ENCODE data around the gene THEM4.
A peak's percentile ranks its signal among the peaks of the same experiment; 100 is the strongest.
"Not testable (repeated sequence)": the region's sequence is repeated elsewhere in the genome, so short reads cannot be mapped to it uniquely, and the experiment has no call there.

THEM4 gene

DNA sequence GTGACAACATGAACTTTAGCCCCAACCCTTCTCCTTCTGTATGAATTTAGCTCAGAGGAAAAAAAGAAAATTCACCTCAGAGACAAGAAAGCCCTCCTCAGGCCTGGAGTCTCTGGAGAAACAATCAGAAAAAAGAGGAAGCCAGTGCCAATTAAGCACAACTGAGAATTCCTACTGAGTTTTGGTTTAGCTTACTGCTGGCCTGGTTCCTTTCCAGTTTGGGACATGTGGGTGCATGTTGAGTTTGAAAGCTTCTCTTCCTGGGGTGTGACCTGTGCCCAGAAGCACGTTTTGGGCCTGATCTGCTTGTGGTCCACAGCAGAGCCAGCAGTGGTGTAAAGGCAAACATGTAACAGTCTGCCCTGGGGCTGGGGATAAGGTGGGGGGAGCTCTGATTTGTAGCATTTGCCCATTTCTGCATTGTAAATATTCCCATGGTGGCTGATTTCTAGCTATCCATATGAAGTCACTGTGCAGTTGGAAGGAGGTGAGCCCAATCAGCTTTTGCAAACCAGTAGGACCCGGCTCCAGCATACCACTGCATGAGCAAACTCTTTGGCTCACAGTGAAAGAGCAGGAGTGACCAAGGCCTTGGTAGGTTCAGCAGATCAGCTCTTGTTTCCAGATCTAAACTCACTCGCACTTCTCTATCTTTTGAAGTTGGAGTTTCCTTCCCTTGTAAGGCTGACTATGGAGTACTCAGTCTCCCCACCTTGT is 51.1 kb downstream of the THEM4 start:
- no peak for DNase-seq

DNA sequence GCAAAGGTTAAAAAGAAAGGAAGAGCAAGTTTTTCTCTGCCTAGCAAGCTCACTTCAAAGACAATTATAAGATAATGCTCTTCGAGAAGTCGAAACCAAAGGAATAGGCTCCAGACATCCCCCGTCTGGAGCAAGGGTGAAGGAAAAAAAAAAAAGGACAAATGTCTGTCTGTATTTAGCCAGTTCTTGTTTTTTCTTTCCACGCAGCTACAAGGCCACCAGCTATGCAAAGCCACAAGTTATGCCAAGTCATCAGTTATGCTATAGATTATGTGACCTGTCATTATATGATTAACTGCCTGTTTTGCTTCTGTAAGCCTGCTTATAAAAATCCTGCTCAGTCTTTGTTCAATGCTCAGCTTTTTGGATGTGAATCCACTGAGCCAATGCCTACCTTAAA is 53.4 kb downstream of the THEM4 start:
- no peak for DNase-seq

DNA sequence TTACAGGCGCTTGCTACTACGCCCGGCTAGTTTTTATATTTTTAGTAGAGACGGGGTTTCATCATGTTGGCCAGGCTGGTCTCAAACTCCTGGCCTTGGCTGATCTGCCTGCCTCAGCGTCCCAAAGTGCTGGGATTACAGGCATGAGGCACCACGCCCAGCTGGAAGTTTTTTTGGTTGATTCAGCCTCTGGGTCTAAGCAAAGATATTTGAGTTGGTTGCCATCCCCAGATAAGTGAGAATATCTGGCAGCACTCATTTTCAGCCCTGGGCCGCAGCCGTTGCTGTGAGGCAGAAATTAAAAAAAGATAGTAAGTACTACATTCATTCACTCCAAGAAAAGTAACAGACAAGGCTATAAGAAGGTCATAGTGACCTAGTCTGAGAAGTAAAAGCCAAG is 53.8 kb downstream of the THEM4 start:
- not testable (repeated sequence) for DNase-seq

DNA sequence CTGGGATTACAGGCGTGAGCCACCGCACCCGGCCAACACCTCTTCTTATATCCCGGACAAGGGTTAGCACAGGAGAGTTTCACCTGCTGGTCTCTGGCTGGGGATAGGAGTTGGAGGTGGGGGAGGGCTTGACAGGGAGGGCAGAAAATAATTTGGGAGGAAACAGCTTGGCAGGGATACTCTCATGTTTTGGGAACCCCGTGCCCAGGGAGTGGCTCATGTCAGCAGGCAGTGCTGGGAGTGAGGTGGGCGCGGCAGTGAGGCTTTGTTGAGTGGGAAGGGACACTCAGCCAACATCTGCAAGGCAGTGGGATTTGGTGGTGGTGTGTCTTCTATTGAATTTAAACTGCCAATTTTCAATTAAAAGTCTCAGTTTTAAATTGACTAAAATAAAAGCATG is 54.7 kb downstream of the THEM4 start:
- no peak for DNase-seq

DNA sequence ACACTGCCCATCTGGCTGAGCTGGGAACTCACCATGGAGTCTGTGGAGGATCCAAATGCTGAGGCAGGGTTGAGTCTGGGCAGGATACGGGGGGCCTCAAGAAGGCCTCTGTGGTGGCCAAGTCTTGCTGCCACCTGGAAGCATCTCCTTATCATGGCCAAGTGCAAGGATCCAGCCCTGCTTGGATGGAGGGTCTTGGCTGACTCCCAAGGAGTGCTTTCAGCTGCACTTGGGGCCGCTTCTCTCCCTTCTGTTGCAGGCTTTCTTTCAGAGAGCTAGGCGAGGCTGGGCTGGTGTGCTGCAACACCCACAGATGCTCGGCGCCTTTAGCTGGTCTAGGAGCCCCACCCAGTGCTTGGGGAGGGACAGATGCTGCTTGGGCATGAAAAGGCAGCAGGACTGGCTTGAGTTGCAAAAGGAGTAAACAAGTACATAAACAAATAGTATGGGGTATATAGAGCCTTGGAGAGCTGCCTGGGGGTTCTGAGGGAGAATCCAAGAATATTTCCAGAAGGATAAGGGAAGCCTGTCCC is 55.8 kb downstream of the THEM4 start, which contains the start of gene THEM5:
Gene THEM5 (minus strand): TSS at position 302 of the 533 bp plus-strand sequence. CDS start 147 bp downstream, at position 155.
- no peak for DNase-seq

DNA sequence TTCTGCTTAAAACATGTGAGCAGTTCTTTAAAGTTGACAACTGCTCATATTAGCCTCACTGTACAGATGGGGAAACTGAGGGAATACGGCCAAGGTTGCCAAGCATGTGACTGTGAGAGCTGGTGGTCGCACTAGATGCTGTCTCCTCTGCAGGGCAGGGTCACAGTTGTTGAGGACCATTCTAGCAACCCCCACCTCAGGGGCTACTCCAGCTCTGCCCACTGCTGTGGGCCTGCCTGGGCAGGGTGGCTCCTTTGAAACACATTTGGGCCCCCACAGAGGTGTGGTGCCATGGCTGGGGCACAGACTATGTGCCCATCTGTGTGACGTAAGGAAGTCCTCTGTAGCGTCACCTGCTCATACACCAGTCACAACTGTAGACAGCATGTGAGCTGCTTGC is 56.6 kb downstream of the THEM4 start:
- DNase-seq, result no peak

DNA sequence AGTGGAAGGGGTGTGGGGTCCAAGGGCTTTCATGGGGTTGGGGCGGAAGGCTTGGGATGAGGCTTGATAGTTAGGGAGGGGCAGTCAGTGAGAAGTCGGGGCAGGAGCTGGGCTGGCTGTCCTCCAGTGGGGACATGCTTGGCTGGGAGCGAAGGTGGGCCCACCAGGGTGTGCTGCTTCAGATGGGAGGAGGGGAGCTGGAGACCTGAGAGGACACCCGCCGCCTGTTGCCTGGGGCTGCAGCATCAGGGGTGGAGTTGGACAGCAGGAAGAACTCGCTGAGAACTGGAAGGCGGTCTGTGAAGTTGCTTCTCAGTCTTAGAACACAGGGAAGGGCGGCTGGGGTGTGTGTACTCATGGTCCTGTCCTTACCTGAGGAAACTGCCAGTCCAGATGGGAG is 57.4 kb downstream of the THEM4 start:
- no peak for DNase-seq

DNA sequence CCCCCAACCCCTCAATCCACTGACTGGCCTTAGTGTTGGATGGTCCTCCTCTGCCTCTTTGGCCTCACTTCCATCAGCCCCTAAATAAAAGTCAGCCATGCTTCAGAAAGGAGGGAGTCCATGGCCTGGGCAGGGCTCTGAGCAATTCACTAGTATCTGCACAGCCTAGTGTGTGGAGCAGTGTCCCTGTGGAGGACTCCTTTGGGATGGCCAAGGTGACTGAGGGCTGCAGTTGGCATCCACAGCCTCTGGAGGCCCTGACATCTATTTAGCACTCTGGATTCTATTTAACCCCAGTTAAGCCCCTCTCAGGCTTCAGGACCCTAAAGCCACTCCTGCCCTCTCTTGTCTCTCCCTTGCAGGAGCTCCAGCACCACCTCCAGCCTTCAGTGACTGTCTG is 59.4 kb downstream of the THEM4 start:
- no peak for DNase-seq

DNA sequence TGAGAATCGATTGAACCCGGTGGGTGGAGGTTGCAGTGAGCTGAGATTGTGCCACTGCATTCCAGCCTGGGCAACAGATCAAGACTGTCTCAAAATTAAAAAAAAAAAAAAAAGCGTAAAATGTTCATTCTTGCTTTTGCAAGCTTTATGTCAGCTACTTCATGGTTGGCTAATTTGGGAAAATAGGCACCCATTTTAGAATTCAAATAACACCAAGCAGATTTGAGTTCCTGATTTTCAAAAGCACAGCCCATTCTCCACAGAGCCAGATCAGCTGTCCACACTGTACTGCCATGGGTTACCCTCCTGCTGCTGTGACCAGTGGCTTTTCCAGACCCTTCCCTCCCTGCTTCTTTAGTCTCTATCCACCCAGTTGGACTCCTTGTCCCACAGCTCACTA is 60.2 kb downstream of the THEM4 start:
- no peak for DNase-seq

DNA sequence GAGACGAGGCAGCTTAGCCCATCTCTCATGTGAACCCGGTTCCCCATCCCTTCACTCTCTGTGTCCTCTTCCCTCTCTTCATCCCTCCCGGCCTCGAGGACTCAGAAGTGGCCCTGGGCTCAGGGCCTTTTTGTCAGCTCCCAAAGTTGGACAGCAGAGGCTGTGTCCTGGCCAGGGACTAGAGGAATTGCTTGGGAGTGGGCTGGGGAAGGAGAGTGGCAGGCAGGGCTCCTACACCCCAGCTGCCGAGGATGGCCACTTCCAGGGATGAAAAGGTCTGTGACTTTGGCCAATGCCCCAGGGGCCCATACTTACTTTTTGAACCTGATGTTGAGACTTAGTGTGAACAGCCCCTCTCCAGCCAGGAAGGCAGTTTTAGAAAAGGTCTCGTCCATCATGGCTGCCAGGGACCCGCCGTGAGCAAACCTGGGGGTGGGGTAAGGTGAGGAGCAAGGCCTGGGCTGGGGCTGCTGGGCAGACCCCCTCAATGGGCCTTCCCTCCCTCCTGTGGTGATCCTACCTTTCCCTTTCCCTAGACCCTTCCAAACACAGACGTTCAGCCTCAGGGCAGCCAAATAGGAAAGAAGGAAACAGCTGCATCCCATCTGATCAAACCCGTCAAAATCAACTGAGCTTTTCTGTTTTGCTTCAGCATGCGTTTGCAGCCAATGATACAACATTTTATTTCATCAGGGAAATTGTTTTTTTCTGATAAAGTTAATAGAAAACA is 61.3 kb downstream of the THEM4 start:
- DNase-seq, result no peak

DNA sequence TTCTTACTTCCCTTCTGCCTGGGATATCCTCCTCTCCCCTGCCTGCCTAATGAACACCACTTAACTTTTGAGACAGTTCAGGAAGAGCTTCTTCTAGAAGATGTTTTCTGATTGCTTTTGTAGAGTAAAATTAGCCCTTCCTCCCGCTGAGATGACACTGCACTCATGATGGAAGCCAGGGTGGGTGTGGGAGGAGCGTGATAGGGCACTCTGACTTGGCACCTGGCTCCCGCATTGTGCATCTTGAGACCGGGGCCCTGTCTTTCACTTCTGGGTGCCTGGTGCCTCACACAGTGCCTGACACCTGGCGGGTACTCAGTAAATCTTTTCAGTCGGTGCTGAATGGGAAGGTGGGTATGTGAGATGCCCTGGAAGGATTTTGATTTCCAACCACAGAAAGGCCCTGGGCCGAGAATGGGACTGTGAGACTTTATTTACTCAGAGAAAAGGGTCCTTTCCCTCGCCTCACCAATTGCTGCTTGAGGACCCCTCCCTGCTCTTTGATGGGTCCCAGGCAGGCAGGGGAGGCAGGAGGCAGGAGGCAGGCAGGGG is 62.5 kb downstream of the THEM4 start:
- no peak for DNase-seq

DNA sequence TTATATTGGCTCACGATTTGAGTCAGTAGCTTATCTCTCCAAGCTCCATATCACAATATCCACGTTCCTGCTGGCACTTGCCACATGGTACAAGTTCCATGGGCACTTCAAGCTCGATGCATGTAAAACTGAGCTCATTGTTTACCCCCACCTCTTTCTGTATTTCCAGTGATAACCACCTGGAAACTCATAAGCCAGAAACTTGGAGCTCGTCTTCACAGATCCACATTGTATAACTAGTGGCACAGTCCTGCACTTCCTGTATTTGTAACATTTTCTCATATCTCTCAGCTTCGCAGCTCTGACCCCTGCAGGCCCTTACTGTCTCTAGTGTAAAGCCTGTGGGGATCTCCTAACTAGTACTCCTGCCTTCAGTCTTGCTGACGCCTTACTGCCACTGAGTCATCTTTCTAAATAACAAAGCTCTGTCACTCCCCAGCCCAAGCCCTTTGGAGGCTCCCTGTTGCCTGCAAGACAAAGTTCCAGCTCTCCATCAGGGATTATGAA is 63.2 kb downstream of the THEM4 start:
- no peak for DNase-seq

DNA sequence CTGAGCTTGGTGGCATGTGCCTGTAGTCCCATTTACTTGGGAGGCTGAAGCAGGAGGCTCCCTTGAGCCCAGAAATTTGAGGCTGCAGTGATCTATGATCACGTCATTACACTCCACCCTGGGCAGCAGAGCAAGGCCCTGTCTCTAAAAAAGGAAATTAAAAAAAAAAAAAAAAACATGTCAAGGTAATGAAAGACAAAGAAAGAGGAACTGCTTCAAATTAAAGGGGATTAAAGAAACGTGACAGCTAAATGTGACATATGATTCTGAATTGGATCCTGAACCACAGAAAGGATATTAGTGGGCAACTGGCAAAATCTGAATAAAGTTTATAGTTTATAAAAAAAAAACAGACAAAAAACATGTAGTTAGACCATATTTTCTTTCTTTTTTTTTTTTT is 65.9 kb downstream of the THEM4 start:
- DNase-seq, result no peak

DNA sequence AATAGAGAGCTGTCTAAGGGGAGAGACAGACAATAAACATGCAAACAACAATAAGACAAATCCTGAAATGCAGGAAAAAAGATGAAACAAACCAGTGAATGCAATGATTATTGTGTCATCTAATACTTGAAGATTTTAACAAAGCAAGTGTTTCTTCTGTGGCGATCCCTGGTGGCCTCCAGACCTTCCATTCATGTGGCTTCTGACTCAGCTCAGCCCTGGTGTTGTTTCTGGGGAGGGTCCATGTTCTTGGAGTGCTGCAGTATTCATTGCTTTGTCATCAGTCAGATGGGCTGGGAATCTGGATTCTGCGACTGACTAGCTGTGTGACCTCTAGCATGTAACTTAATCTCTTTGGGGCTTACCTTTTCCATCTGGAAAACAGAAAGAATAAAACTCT is 68.2 kb downstream of the THEM4 start:
- no peak for DNase-seq

DNA sequence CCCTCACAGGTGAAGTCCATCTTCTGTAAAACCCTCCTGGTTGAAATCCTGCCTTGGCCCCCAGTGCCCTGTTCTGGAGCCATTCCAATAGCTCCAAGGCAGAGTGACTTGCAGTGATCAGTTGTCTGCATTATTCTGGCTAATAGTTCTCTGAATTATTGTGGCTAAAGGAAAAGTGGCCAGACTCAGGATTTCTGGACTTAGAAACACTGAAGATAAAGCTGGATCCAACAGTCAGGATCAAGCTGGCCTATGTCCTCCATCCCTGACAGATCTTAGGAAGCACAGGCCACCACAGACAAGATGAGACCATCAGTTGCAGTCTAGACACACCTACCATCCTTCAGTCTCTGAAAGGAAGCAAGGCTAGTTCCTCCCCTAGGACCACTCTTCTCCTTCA is 68.9 kb downstream of the THEM4 start:
- no peak for DNase-seq

DNA sequence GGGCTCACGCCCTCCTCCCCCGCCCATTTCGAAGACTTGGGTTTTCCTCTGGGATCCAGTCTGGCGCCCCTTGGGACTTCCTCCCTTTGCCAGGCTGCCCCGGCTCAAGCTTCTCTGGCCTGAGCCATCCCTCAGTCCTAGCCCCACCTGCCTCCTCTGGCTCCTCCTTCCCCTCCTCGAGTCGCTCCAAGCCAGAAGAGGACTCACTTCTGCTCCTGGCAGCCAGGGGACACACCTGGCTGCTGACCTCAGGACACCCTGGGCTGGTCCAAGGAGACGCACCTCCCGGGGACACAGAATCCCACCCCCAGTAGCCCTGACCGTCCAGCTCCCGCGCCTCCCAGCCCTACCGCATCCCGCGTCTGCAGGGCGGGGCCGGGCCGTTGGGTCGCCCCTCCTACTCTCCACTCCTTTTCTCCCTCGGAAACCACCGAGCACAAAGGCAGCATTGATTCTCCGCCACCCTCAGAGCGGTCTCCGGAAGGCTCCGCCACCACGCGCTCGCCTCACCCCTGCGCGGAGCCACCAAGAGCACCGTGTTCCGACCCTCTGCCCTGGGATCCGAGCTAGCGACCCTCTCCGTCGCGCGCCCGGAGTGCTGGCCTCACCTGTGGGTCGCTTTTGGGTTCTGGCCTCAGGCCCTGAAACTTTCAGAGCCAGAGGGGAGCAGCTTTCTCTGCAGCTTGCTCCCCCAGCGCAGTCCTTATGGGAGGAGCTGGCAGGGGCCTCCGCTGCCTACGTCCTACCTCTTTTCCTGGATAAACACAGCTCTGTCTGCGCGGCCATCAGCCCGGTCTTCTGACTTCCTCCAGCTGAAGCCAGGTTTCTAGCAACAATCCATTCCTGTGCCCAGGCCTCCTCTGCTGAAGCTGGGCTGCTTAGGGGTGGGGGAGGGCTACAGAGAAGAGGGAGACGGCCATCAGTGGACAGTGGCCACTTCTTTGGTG is 69.6 kb downstream of the THEM4 start, which contains the start of gene C2CD4D:
Gene C2CD4D (minus strand): TSS at position 364 of the 947 bp plus-strand sequence. CDS start 831 bp downstream, outside the sequence.
- peak; percentile 37 for DNase-seq

DNA sequence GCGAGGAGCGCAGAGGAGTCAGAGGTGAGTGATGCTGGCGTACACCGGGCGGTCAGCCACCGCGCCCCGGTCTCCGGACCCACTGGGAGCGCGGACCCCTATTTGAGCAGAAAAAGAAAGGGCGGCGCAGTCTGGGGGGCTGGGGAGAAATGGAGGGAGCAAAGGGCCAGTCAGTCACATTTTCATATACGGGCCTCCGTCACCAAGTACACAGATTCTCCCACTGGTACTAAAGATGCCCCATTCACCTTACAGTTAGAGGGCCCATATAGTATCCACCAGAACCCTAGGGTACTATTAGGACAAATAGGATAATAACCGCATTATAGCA is 70.3 kb downstream of the THEM4 start:
- DNase-seq, result no peak

DNA sequence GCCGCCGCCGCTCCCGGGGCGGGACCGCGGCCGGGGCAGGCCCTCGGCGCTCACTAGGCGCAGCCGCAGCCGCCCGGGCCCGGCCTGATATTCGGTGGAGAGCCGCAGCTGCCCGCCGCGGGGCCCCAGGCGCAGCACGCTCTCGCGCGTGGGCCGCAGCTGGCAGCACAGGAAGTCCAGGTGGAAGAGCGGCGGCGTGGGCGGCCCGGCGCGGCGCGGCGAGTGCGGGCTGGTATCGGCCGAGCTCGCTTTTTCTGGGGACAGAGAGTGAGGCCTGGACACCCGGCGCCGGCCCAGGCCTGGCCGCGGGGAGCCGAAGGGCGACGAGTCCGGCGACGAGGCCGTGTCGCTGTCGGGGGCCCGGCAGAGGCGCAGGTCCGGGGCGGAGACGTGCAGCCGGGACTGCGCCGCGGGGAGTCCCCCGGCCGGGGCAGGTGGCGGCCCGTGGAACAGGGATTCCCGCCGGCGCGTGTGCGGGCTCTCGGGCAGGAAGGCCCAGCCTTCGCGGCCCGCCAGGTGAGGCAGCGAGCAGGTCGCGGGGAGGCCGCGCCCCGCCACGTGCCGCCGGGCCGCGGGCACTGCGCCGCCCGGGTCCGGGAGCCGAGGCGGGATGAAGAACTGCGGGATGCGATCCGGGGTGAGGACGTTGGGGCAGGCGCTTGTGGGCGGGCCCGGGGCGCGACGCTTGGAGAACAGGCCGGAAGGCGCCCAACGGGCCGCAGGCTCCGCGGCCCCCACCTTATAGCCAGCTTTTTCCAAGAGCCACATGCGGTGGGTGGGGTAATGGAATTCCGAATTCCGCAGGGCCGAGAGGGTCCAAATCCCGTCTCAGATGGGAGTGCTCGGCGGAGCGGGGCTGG is 70.9 kb downstream of the THEM4 start:
- no peak for DNase-seq

DNA sequence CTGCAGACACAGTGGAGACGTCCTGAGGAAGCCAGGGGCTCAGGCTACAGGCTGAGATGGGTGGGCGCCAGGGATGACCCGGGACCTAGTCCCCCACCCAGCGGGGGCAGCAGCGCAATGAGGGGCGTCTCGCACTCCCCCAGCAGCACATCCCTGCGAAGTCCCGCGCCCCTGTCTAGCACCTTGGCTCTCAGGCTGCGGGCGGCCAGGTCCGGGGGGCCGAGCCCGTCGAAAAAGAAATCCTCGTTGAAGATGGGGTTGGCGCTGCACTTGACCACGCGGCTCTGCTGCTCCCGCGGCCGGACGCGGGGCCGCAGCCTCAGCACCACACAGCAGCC is 71.5 kb downstream of the THEM4 start:
- no peak for DNase-seq

DNA sequence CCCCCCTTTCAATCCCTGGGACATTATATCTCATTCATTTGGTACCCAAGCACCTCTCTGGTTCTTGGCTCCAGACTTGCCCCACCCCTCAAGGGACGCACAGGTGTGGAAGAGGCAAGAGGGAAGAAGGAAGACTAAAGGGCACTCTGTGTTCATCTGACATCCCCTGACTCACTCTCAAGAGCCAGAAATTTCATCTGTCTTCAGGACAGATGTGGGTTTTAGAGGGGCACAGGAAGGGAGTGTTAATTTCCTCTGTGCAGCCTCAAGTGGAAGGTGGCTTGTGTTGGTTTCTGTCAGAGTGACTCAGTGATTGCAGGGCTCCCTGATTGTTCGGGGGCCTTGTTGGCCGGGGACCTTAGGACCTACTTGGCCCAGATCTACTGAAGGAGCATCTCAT is 72.1 kb downstream of the THEM4 start:
- no peak for DNase-seq

DNA sequence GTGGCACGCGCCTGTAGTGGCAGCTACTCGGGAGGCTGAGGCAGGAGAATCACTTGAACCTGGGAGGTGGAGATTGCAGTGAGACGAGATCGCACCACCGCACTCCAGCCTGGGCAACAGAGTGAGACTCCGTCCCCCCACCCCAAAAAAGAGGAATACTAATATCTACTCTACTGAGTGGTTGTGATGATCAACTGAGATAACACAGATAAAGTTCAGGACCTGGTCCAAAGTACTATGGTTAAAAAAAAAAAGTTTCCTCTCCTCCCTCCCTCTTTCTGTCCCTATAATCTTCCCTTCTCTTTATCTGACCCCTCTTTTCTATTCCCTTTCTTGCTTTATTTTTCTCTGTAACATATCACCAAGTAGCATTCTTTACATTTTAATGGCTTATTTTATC is 73.7 kb downstream of the THEM4 start:
- DNase-seq, result no peak

DNA sequence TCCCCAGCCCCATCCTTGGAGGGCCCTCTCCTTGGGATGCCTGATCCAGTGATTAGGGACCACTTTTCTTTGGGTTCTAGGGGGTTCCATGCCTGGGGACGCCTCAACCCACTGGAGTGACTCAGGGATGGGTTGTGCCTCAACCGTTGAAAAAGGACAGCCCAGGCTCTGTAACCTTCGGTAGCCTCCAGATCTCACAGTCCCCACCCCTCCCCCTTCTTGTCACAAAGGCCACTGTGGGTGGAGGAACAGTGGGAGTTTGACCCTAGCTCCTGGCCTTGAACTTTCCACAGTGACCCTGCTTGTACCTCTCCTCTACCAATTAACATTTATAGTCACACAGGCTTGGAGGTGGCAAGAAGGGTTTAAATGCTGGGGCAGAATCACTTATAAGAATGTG is 75.1 kb downstream of the THEM4 start:
- DNase-seq, result no peak
